Activated CD8-positive, alpha-beta memory T cell treated with anti-CD3 and anti-CD28 coated beads, Interleukin-2, amount 50 U/mL, for 4 hours (primary cell): ENCODE results near the gene RASGRF2.

Experiments
- DNase-seq: peaks from one replicate; pipeline ENCODE4 v3.0.0-alpha.2; 2020

Gene RASGRF2

GRCh38 chr5:80953587-80953986, 6.6 kb upstream of the RASGRF2 start:
- DNase-seq, result no peak

DNA sequence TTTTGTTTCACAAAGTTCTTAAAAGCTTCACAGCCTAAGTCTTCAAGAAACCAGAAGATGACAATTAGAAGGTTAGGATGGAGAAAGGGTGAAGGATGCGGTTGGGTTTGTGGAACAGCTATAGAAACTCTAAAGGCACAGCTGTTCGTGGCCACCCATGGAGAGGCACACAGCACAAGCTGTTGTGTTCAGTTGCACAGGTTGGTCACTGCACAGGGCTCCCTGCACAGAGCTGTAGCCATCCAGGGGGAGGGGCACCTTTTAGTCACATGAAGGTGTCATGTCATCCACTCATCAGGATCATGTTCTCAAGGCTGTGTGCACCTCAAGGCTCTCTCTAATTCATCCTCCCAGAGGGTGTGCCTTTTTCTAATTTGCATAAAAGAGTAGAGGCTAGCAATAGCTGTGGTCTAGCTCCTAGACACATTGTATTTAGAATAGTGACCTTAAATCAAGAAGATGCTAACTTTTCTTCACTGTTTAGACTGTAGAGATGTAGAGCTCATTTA, 5.0 kb upstream of the RASGRF2 start:
- DNase-seq, result no peak

GRCh38 chr5:80956272-80956671, 3.9 kb upstream of the RASGRF2 start:
- DNase-seq, result no peak

- DNase-seq, result no peak
Measured at GRCh38 chr5:80957031-80957761, 3.0 kb upstream of the RASGRF2 start.

DNA sequence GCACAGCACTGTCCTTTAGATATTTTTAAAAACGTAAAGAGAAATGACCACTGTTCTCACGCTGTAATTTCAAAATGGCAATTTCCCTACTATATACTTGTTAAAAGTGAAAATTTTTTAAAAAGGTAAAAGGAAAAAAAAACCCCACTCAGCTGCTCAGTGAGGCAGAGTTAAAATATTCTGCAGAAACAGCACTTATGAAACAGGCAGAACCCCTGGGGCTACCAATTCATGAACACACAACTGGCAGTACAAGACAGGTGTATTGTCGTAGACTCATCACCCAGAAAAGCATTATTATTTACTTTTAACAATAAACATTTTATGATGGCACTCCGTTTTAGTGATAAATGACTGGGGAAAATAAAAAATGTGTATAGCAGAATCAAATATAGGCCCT, 1.5 kb upstream of the RASGRF2 start:
- DNase-seq, result no peak

GRCh38 chr5:80959138-80959537, 1.0 kb upstream of the RASGRF2 start:
- no peak for DNase-seq

DNA sequence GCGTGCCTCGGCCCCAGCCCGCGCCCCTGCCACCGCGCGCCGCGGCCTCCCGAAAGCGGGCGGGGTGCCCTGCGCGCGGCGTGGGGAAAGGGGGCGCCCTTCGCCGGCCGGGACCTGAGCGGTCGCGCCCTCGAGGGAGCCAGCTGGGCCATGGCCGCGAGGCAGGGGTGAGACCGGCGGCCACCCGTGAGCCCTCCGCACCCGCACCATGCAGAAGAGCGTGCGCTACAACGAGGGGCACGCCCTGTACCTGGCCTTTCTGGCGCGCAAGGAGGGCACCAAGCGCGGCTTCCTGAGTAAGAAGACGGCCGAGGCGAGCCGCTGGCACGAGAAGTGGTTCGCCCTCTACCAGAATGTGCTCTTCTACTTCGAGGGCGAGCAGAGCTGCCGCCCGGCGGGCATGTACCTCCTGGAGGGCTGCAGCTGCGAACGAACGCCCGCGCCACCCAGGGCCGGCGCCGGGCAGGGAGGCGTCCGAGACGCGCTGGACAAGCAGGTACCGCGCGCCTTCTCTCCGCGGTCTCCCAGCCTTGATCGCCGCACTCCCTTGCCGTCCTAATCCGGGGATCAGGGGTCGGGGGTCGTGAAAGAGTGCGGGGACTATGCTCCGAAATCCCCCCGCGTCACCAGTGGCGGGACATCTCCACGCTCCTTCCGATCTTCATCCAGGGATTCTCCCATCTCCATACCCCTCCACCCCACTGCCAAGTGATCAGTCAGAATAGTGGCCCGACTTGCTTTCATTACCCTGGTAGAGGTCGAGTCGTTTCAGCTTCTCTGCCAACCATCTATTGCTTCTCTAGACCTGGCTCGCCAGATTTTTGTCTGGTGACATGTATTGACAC, 590 bp downstream of the RASGRF2 start:
- DNase-seq, result peak; percentile 53

DNA sequence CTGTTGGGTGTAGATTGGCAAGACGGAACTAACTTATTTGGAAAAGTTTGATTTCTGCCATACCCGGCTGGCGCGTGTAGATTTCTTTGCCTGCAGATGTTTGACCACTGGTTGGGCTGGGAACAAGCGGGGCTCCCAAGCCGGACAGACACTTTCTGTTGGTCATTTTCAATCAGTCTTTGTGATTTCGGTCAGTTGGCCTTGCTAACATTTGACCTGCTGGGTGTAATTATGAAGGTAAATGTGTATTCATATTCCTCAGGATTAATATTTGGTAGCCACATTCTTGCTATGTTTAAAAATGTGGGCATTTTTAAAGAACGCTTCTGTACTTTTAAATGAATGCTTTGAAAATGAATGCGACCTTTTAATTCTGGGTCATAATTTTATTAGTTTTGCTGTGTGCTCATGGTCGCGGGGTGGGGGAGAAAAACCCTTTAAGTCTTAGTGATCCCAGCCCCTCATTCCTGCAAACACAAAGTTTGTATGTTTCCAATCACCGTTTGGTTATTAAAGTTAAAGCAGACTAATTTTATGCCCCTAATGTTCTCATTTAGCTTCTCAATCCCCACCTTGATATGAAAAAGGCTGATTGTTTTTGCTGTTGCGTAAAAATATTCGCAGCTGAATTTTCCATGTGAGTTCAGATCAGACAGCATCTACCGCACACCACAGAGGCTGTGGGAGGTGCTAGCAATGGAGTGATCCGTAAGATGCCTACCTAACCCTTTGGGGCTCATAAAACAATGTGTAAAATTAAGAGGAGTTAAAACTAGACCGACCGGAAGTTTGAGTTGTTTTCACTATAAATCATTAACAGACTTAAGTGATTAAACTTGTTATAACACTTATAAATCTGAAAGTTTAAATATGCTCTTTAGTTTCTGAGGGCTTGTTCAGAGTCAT, 1.5 kb downstream of the RASGRF2 start:
- DNase-seq, result peak; percentile 51

- no peak for DNase-seq
Measured at GRCh38 chr5:80962630-80963520, 2.7 kb downstream of the RASGRF2 start.

DNA sequence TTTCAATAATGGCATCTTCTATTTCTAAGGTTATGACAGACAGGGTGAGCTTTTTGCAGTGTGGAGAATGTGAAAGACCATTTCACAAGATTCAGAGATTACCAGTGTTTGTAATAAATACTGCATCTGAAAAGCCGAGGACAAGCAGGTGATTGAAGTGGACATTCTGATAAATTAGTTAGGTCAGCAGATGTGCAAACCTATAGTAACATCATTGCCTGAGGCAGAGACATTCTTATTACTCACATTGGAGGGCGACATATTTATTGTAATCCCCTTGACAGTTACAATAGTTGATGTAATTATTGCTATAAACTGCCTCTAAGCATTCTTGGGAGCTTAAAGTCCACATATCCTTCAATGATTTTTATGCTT, 3.3 kb downstream of the RASGRF2 start:
- DNase-seq, result no peak

DNA sequence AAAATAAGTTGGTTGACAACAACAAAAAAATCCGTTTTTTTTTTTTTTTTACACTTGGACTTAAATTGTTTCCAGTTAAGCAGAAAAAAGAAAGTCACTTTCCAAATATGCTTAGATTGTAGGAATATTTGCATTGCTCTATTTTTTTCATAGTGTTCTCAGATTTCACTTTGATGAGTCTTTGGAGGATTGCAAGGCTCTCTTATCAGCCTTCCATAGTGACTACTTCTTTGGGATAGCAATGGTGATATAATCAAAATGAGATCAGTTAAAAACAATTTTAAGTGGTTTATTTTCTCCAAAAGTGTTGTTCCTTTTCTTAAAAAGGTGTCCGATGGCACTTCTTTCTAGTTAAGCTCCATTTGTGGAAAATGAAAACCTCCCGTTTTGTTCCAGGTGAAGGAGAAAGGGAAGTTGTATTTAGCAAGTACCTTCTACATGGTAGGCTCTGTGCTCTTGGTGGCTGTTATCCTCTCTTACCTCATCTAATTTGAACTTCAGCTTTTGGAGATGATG, 3.9 kb downstream of the RASGRF2 start:
- no peak for DNase-seq

- DNase-seq, result no peak
Measured at GRCh38 chr5:80964491-80964890, 4.3 kb downstream of the RASGRF2 start.

DNA sequence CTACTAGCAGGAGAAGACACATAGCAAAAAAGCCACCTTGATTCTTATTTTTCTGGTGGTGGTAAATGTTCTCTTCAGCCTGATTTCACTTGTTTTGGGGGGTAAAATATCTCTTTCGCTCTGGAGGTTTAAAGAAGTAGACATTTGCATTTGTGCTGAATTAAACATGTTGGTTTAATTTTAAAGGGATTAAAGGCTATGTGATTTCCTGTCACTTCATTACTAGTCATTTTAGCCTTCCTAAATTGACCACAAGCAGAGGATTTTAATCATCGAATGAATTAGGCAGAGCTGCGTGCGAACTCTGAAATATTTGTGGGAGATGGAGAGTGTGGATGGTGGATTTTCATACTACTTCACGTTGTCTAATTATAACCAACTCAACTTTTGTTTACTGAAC, 4.8 kb downstream of the RASGRF2 start:
- DNase-seq, result no peak

DNA sequence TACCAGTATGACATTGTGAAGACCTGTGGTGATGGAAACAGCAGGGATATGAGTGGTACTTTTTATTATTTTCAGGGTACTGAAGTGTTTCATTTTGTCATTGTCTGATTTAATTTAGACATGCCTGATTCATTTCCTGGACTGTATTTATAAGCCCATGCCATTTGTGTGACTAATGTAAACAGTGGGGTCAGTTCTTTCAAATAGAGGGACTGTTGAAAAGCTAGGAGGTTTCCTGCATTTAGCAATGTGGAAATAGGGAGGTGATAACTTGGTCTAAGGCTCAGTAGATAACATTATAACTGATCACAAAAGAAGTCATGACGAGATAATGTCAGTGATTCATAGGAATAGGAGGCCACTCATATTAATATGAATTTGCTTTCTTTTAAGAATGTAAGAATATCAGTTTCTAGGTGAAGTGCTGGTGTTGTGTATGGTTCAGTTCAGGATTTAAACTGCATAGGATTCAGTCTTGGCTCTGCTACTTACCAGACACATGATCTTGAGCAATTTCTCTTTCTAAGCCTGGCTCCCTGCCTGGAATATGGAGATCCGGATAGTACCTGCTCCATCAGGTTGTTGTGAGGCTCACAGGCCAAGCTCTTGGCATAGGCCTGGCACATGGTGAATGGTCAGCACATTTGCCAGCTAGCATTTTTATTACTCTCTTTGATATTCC, 7.5 kb downstream of the RASGRF2 start:
- no peak for DNase-seq

GRCh38 chr5:80973027-80973426, 12.9 kb downstream of the RASGRF2 start:
- DNase-seq, result no peak

DNA sequence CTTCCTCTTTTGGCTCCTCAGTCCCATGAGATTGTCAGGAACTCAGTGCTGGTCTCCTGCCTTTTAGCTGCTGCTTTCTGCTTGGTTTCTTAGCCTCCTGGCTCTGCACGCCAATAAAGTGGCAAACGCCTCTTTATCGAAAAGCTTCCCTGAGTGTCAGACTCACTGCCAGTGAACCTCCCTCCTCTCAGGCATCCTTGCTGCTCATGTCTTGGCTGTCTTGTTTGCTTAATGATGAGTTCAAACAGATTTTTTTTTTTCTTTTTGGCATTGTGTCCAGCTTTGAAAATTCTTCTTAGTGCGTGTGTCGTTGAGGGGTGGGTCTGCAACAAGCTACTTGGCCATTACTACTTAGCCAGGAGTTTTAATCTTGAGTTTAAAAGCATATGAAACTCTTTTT, 14.9 kb downstream of the RASGRF2 start:
- DNase-seq, result no peak

DNA sequence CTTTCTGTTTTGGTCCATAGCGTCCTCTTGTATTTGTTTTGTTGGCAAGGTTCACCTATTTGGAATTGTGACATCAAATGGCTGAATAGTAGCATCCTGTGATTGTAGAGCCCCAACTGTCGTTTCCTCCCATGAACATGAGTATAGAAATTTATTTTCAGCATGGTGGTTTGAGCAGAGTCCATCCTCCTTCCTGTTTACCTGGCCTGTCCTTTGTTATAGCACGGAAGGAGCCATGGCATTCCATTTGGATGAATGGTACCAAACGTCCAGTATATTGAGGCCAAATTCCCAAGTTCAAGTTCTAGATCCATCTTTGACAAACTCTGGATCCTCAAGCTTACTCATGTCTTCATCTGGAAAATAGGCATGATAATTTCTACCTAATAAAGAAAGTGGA, 16.8 kb downstream of the RASGRF2 start:
- DNase-seq, result no peak

DNA sequence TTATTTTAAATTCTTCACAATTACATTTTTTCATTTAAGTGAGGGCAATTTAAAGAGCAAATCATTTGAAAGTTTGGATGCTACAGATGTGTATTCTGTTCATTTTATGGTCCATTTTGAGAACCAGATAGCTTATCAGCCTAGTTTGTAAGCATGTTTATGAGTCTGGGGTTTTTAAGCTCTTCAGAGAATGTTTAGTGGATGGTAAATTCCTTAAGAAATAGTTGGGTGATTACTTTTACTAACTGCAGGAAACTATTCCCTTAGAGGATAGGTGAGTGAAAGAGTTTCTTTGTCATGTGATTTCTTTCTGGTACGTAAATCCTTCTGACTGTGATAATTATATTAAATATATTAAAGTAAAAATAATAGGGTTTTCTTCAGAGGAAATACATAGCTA, 17.6 kb downstream of the RASGRF2 start:
- DNase-seq, result no peak

- DNase-seq, result no peak
Measured at GRCh38 chr5:80978772-80979317, 18.7 kb downstream of the RASGRF2 start.

- no peak for DNase-seq
Measured at GRCh38 chr5:80982093-80982492, 21.9 kb downstream of the RASGRF2 start.
